Activated naive CD4-positive, alpha-beta T cell treated with anti-CD3 and anti-CD28 coated beads for 36 hours (primary cell): ENCODE measurements around the gene VRK1. TPM values are rescaled to one million over a fixed set of nuclear protein-coding genes. Genes with fewer than 3 reads are reported as not detected.
"Not testable (repeated sequence)": the region's sequence is repeated elsewhere in the genome, so short reads cannot be mapped to it uniquely, and the experiment has no call there.

Source experiments
- CTCF ChIA-PET: fragments of 350-600 bp; sonication (Branson Sonifier 250); formaldehyde crosslinking; loops from one replicate; lab custom pipeline; 2021; ENCODE audit warnings: antibody characterized with exemption; lab: Charles Lee
- DNase-seq: peaks from one replicate; pipeline ENCODE4 v3.0.0-alpha.2; 2020
- H3K27ac Mint-ChIP-seq: one replicate; pipeline ENCODE4 v1.8.0; 2021; ENCODE audit warnings: mild to moderate bottlenecking, mixed read lengths
- H3K27me3 Mint-ChIP-seq: one replicate; pipeline ENCODE4 v1.8.0; 2021; ENCODE audit warnings: low read depth, mixed read lengths
- H3K36me3 Mint-ChIP-seq: one replicate; pipeline ENCODE4 v1.8.0; 2021; ENCODE audit warnings: low read depth, mixed read lengths
- H3K4me1 Mint-ChIP-seq: one replicate; pipeline ENCODE4 v1.8.0; 2021; ENCODE audit warnings: low read depth, mixed read lengths
- H3K4me3 Mint-ChIP-seq: one replicate; pipeline ENCODE4 v1.8.0; 2021; ENCODE audit warnings: mild to moderate bottlenecking, moderate library complexity, mixed read lengths
- H3K9me3 Mint-ChIP-seq: one replicate; pipeline ENCODE4 v1.8.0; 2021; ENCODE audit warnings: mixed read lengths
- intact Hi-C: fragments of 100-400 bp; cut with micrococcal nuclease; formaldehyde crosslinking; loops from one replicate; pipeline ENCODE4 v1.15.1; 2023
- total RNA-seq, 2 experiments: library from RNA; stranded (reverse); gene quantifications; one replicate each; pipeline ENCODE4 v1.2.3, GENCODE V29; 2021

VRK1 gene
- total RNA-seq, 2 experiments from 2014 or later = 64.9 to 74.3 TPM

DNA sequence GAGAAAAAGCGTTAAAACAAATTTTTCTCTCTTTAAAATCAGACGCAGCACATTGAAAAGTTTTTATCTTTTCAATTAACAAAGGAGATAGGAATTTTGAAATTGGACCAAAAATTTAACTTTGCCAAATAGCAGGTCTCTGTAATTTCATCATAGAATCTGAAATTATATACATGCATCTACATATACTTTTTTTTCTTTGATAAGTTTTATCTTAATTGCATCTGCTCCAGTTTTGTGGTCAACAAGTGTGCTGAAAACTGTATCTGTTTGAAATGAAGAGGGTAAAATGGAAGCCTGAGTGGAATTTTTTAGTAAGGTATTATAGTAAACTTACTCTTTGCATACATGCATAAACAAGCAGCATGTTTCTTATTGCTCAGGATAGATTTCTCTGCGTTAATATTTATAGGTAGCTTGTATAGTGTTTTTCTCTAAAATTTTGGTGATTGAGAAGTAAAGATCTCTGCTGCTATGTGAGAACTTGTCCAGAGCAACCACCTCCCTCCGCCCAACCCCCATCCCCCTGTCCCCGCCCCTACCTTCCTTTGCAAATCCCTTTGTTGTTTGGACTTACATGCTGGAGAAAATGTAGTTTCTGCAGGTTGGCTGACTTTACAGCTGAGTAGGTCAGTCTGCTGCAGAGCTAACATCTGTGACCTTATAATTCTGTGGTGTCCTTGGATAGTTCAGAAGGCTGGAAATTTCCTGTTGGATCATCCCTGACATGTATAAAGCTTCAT is 64.6 kb downstream of the VRK1 start:
- Mint-ChIP-seq H3K27me3 (no peaks in the 10 kb centered on the region), H3K4me3 (no peak overlapping the region), H3K27ac (no peak overlapping the region), H3K9me3 (no peaks in the 10 kb centered on the region), H3K36me3 (peaks cover 51% of the 10 kb centered on the region), H3K4me1 (no peaks in the 10 kb centered on the region)
- intact Hi-C loops = no loop called here
- DNase-seq = no peak
- CTCF ChIA-PET = interaction anchor here (0.6 to 1.9 kb wide), 3 partner anchors 9 to 200 kb away, joined by 3 to 13 read pairs (median 3); partner anchors contain the start of gene VRK1

DNA sequence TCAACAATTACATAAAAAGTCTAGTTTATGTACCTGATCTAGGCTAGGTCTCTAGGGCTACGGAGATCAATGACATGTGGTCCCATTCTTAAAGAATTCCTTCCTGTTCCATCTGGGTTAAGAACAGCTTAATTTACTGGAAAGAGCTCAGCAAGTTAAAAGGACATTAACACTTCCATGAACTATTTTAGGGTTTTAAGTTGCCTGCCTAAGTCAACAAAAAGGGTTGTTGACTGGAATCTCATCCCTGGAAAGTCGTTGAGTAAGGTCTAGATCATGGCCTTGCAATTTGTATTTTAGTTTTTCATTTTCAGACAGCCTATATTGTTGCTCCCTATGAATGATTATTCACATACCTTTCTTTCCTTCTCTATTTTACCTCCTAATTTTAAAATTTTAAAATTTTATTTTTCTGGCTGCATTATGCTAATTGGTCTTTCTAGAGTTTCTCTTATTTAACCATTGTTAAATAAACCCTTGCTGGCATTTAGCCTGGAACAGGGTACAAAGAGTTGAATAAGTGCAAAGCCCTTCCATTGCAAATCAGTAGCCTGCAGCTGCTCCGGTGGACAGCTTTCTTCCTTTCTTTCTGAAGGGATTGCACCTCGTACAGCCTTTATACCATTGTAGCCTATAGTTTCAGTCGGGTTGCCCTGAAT is 66.3 kb downstream of the VRK1 start:
- no peaks in the 10 kb centered on the region for H3K27me3 Mint-ChIP-seq
- no peak overlapping the region for H3K27ac Mint-ChIP-seq
- H3K9me3 Mint-ChIP-seq = no peaks in the 10 kb centered on the region
- no peak overlapping the region for H3K4me3 Mint-ChIP-seq
- intact Hi-C loops = no loop called here
- peaks cover 47% of the 10 kb centered on the region for H3K36me3 Mint-ChIP-seq
- no peak for DNase-seq
- no peaks in the 10 kb centered on the region for H3K4me1 Mint-ChIP-seq
- CTCF ChIA-PET = interaction anchor here (1.9 kb wide), 1 partner anchor 11 kb away, joined by 13 read pairs; no protein-coding TSS in a partner anchor

DNA sequence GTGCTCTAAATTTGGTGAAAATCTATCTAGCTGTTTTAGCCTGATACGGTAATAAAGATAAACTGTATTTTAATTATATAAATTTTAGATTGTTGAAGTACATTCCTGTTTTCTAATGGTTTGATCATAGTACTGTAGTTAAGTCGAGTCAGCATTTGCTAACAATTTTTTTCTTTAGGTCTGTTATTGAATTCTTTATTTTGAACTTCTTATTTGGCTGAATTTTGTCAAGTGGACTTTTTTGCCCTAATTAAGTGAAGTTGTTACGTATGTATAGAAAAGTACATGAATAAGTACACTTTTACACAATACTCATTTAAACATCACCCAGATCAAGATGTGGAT is 66.8 kb downstream of the VRK1 start:
- Mint-ChIP-seq H3K4me3 (no peak overlapping the region), H3K27ac (no peak overlapping the region), H3K4me1 (no peaks in the 10 kb centered on the region), H3K27me3 (no peaks in the 10 kb centered on the region), H3K9me3 (no peaks in the 10 kb centered on the region), H3K36me3 (peaks cover 46% of the 10 kb centered on the region)
- CTCF ChIA-PET = no interaction called here
- DNase-seq = no peak
- intact Hi-C loops = no loop called here

DNA sequence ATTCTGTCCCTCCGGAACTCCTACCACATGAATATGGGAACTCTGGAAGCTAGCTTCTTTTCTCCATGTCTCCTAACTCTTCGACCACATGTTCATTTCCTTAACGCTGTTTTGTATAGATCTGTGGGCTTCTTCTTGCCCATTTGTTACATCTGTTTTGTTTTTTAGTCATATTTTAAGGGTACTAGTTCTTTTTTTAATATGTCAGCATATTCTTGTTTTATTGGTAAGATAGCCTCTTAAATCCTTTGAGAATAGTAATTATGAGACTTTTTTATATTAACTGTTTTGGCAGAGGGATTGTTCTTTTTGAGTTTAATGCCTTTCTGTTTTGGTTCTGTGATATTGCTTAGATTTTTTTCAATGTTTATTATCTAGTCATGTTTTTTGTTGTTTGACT is 70.5 kb downstream of the VRK1 start:
- Mint-ChIP-seq H3K4me3 (no peak overlapping the region), H3K36me3 (peaks cover 48% of the 10 kb centered on the region), H3K4me1 (no peaks in the 10 kb centered on the region), H3K9me3 (no peaks in the 10 kb centered on the region), H3K27ac (no peak overlapping the region), H3K27me3 (no peaks in the 10 kb centered on the region)
- intact Hi-C loops = no loop called here
- CTCF ChIA-PET = no interaction called here
- DNase-seq = no peak

DNA sequence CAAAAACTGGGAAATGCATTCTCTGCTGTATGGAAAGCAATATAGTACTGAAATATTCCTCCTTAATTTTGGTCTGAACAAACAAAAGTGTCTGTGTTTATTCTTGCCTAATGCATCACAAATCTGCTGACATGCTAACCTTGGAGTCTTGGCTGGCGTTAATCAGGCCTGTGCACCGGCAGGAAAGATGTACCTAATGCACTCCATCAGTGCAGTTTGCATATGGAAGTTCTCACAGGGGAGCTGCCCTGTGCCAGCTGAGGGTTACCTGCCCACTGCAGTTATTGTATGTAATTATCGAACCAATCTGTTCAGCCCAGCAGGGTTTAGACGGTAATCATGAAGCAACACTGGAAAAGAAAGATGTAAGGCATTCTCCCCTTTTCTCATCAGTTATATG is 76.9 kb downstream of the VRK1 start:
- CTCF ChIA-PET = no interaction called here
- Mint-ChIP-seq H3K4me1 (no peaks in the 10 kb centered on the region), H3K27me3 (no peaks in the 10 kb centered on the region), H3K36me3 (peaks cover 26% of the 10 kb centered on the region), H3K9me3 (no peaks in the 10 kb centered on the region), H3K4me3 (no peak overlapping the region), H3K27ac (no peak overlapping the region)
- DNase-seq = no peak
- intact Hi-C loops = no loop called here

DNA sequence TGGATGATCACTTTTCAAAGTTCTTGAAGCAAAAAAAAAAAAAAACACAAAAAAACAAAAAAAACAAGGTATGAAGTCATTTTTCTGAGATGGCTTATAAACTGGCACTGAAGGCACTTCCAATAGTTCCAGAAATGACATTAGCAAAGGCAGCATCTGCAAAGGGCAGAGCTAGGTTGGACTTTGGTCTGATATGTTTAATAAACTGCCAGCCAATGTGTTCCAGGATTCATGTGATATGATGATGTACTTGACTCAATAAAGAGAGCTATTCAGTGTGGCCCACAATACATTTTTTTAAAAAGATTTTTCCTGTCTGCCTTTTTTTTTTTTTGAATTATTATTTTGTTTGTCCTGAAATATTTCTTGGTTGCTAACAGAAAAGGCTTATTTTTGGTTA is 79.6 kb downstream of the VRK1 start:
- intact Hi-C loops = no loop called here
- Mint-ChIP-seq H3K9me3 (no peaks in the 10 kb centered on the region), H3K4me3 (no peak overlapping the region), H3K4me1 (no peaks in the 10 kb centered on the region), H3K36me3 (peaks cover 29% of the 10 kb centered on the region), H3K27me3 (no peaks in the 10 kb centered on the region), H3K27ac (no peak overlapping the region)
- CTCF ChIA-PET = no interaction called here
- no peak for DNase-seq

DNA sequence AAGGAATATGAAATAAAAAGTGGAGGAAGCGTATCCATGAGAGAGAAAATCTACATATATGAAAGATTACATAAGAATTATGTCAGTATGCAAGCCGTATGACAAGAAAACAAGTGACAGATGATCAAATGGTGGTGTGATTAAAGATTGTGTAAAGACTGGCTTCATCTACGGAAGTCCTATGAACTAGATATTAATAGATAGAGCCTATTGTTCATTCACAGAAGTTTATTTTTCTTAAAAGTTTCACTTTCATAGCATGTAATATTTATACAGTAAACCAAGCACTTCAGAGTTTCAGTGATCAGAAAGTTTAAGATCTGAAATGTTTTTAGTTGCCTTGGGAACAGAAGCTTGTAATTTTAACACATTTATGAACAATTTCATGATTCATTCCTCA is 84.5 kb downstream of the VRK1 start:
- Mint-ChIP-seq H3K36me3 (peaks cover 35% of the 10 kb centered on the region), H3K9me3 (peaks cover 6% of the 10 kb centered on the region), H3K27ac (no peak overlapping the region), H3K4me3 (no peak overlapping the region), H3K4me1 (no peaks in the 10 kb centered on the region), H3K27me3 (no peaks in the 10 kb centered on the region)
- CTCF ChIA-PET = no interaction called here
- intact Hi-C loops = no loop called here
- DNase-seq = no peak

DNA sequence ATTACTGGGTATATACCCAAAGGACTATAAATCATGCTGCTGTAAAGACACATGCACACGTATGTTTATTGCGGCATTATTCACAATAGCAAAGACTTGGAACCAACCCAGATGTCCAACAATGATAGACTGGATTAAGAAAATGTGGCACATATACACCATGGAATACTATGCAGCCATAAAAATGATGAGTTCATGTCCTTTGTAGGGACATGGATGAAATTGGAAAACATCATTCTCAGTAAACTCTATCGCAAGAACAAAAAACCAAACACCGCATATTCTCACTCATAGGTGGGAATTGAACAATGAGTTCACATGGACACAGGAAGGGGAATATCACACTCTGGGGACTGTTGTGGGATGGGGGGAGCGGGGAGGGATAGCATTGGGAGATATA is 86.8 kb downstream of the VRK1 start:
- CTCF ChIA-PET, H3K27me3 Mint-ChIP-seq, H3K4me3 Mint-ChIP-seq, H3K27ac Mint-ChIP-seq, H3K9me3 Mint-ChIP-seq, intact Hi-C loops, H3K4me1 Mint-ChIP-seq, DNase-seq: not testable (repeated sequence)
- peaks cover 32% of the 10 kb centered on the region for H3K36me3 Mint-ChIP-seq

DNA sequence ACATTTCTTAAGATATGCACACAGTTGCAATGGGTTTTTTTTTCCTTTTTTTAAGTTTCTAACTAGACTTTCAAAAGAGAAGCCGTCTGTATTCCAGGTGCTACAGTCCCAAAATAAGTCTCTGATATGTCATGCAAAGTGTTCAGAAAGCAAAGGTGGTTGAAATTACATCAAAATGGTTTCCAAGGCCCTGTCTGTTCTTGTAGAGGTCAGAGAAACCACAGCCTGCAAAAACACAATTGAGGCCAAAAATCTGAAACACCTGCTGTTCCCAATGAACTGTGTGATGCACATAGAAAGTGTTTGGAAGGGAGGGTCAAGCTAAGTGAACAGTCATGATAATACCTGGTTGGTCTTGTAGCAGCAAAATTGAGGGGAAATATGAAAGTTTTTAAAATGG is 91.0 kb downstream of the VRK1 start:
- Mint-ChIP-seq H3K36me3 (peaks cover 4% of the 10 kb centered on the region), H3K9me3 (peaks cover 2% of the 10 kb centered on the region), H3K27me3 (no peaks in the 10 kb centered on the region), H3K4me3 (no peak overlapping the region), H3K27ac (no peak overlapping the region), H3K4me1 (peaks cover 3% of the 10 kb centered on the region)
- intact Hi-C loops = no loop called here
- CTCF ChIA-PET = no interaction called here
- no peak for DNase-seq

DNA sequence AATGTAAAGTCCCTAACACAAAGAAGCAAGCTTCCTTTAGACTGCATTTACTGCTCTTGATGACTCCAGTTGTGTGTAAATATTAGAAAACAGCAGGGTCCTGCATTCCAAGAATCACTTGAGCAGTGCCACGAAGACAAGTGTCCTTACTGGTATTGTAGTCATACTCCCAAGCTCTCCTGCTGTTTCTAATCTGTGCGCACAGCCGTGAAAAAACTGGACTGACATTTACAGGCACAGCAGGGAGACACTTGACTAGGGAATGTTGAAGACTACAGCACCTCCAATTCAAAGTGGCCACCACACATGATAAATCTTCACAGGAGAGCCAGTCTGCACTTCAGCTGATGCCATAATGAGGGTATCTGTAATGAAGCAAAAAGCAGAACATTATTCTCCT is 91.4 kb downstream of the VRK1 start:
- H3K36me3 Mint-ChIP-seq = peaks cover 4% of the 10 kb centered on the region
- CTCF ChIA-PET = no interaction called here
- H3K9me3 Mint-ChIP-seq = peaks cover 2% of the 10 kb centered on the region
- intact Hi-C loops = no loop called here
- H3K27me3 Mint-ChIP-seq = no peaks in the 10 kb centered on the region
- H3K27ac Mint-ChIP-seq = no peak overlapping the region
- peaks cover 4% of the 10 kb centered on the region for H3K4me1 Mint-ChIP-seq
- H3K4me3 Mint-ChIP-seq = no peak overlapping the region
- no peak for DNase-seq

DNA sequence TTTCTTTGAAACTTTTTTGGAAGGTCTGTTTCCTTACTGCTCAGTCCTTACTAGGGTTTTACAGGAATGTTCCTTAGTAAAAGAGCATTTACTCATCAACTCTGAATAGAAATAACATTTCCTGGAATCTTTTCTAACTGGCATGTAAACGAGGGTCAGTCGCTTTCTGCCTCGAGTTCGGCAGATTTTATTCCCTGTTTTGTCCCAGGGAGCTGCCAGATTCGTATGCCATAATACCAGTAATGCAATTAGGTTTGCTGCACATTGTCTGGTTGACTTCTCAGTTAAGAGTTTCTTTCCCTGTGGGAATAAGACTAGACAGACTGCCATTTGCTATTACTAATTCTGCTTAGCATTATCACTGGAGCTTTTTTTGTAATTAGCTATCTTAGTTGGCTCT is 91.9 kb downstream of the VRK1 start:
- intact Hi-C loops = no loop called here

DNA sequence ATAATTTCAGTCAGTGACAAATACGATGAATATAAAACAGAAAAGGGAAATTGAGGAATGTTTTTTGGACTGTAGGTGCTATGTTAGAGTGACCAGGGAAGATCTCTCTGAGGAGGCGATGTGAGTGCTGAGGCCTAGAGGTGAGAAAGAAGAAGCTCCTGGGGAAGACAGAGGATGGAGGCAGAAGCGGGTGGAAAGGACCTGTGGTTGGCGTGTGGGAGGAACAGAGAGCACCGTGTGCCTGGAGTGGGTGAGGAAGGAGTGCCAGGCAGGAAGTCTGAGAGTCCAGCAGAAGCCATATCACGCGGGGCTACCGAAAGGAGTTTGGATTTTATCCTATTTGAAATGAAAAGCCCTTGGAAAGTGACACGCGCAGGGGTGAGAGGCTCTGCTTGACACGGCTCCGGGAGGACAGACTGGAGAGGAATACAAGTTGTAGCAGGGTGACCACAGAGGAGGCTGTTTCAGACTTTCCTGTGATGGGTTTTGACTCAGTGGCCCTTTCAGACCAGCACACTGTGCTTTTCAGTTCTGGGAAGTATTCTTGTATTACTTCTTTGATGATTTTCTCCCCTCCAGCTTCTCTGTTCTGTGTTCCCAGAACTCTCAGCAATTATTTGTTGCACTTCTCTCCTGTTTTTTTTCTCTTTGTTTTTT is 96.9 kb downstream of the VRK1 start:
- CTCF ChIA-PET = no interaction called here
- Mint-ChIP-seq H3K9me3 (no peaks in the 10 kb centered on the region), H3K27ac (no peak overlapping the region), H3K4me3 (no peak overlapping the region), H3K36me3 (peaks cover 5% of the 10 kb centered on the region), H3K27me3 (no peaks in the 10 kb centered on the region), H3K4me1 (peaks cover 13% of the 10 kb centered on the region)
- intact Hi-C loops = no loop called here
- no peak for DNase-seq

More for the DNA sequence above, 91.9 kb downstream of the VRK1 start:
- H3K27me3 Mint-ChIP-seq = no peaks in the 10 kb centered on the region
- no peak overlapping the region for H3K4me3 Mint-ChIP-seq
- H3K9me3 Mint-ChIP-seq = no peaks in the 10 kb centered on the region
- H3K36me3 Mint-ChIP-seq = peaks cover 7% of the 10 kb centered on the region
- no peak overlapping the region for H3K27ac Mint-ChIP-seq
- peaks cover 9% of the 10 kb centered on the region for H3K4me1 Mint-ChIP-seq
- DNase-seq = no peak
- CTCF ChIA-PET = no interaction called here

DNA sequence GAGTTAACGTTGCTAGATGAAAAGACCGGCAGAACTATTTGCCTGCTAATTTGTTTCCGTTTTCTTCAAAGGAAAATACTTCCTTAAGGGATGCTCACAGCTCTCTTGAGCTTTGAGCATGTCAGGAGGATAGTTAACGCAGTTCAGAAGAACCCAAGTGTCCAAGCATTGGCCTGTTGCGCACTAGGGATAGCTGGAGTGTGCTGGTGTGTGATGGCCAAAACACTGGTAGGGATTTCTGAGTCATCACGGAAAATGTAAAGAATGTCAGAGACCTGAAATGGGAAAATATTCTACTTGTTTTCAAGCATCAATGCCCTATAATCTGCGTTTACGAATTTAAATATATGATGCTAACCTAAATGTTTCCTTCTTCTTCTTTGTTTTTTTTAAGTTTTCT is 97.8 kb downstream of the VRK1 start:
- intact Hi-C loops = no loop called here
- Mint-ChIP-seq H3K27ac (no peak overlapping the region), H3K27me3 (no peaks in the 10 kb centered on the region)

More for the DNA sequence above, 97.8 kb downstream of the VRK1 start:
- Mint-ChIP-seq H3K4me1 (peaks cover 13% of the 10 kb centered on the region), H3K9me3 (no peaks in the 10 kb centered on the region), H3K36me3 (peaks cover 5% of the 10 kb centered on the region), H3K4me3 (no peak overlapping the region)
- DNase-seq = no peak
- CTCF ChIA-PET = no interaction called here
